Measurements from ENCODE around the gene GTF2I.
"Not testable (repeated sequence)": the region's sequence is repeated elsewhere in the genome, so short reads cannot be mapped to it uniquely, and the experiment has no call there.

The GTF2I gene

DNA sequence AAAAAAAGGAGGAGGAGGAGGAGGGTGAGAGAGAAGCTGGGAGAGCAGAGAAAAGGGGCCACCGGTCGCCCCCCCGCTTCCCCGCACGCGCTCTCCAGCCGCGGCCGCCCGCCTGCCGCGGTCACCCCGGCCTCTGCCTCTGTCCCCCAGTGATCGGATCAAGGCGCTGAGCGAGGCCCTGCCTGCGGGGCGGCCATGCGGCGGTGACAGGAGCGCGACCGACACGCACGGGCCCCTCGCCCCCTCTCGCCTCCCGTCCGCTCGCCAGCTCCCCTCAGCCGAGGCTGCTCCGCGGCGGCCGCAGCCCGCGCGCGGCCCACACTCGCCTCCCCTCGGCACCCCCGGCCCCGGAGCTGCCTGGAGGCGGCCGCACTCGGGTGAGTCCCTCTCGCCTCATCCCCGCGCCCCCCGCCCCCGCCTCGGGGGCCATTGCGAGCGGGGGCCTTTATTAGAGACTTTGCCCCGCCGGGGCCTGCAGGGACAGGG, at the start of gene GTF2I:
Gene GTF2I (plus strand): TSS at position 27 of the 486 bp plus-strand sequence. CDS start 31,411 bp downstream, outside the sequence.
- DNase-seq (ENCODE audit: low read depth in 4 of 4, low spot score in 1 of 4) = peak in 2 of 4 experiments; percentile 25 to 31

DNA sequence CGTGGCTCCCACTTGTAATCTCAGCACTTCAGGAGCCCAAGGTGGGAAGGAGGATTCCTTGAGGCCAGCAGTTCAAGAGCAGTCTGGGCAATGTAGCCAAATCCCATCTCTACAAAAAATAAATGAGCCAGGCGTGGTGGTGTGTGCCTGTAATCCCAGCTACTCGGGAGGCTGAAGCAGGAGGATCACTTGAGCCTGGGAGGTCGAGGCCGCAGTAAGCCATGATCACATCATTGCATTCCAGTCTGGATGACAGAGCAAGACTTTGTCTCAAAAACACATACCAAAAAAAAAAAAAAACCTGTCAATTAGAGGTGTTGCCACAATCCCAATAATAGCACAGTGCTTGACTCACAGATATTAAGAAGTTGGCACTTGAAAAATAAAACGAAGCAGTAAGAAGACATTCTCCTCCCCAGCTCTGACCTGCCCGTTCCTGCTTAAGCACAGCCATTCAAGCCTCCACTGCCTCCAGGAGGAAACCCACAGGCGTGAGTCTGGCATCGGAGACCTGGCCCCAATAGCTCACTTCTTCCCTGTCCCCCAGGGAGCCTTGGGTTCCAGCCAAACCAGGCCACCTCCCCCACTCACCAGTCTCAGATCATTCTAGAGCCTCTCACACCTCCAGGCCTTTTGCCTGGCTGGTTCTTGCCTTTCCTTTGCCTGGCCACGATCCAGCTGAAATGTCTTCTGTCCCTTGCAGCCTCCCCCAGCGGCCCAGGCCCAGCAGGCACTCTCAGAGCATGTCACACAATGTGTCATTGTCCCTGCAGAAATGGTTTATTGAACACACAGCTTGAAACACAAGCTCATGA, 45.3 kb upstream of the GTF2I start:
- DNase-seq (ENCODE audit: low read depth in 4 of 4, low spot score in 1 of 4) = no peak

DNA sequence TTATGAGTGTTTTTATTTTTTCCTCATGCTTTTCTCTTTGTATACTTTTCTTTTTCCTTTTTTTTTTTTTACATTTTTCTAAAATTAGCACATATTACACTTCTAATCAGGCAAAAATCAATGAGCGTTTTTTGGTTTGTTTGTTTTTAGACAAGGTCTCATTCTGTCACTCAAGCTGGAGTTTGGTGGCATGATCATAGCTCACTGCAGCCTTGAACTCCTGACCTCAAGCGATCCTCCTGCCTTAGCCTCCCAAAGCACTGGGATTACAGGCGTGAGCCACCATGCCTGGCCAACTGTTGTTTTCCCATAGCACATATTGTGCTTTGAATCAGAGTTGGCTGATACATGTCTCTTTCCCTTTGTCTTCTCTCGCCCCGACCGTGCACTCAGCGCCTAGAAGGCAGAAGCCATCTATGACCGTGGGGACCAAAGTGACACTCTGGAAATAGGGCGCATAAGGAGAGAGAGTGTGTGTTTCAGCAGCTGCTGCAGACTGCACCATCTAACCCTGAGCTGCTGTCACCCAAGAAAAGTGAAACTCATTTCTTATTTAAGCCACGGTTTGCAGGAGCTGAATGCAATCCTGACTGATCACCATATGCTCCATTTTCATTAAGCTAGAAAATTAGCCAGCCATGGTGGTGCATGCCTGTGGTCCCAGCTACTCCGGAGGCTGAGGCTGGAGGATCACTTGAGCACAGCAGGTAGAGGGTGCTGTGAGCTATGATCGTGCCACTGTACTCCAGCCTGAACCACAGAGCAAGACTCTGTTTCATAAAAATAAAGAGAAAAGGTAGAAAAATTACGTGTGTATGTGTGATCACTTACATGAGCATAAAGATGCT, 41.4 kb upstream of the GTF2I start:
- DNase-seq (ENCODE audit: low read depth in 4 of 4, low spot score in 1 of 4) = no peak

DNA sequence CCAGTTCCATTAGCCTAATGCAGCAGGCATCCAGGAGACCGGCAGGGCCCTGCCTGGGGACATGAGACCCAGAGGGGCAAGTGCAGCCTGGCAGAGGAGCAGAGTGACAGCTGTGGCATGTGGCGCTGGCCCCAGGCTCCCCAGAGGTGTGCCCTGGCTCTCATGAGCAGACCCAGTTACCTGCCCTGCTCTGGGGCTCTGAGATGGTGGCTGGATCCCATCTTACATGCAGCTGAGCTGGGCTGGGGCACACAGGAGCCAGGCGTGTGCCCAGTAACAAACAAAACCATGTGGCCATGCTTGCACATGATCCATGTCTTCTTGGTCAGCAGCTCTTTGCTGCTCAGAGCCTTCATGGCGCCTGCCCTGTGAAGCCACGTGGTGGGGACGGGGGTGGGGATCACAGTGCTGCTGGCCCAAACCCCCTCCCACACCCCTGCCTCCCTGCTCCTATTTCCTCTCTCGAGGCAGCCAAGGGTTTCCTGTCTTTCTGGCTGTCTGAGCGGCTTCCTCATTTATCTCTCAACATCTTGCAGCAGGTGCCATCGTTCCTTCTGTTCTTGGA, 40.3 kb upstream of the GTF2I start:
- no peak for DNase-seq (ENCODE audit: low read depth in 4 of 4, low spot score in 1 of 4)

DNA sequence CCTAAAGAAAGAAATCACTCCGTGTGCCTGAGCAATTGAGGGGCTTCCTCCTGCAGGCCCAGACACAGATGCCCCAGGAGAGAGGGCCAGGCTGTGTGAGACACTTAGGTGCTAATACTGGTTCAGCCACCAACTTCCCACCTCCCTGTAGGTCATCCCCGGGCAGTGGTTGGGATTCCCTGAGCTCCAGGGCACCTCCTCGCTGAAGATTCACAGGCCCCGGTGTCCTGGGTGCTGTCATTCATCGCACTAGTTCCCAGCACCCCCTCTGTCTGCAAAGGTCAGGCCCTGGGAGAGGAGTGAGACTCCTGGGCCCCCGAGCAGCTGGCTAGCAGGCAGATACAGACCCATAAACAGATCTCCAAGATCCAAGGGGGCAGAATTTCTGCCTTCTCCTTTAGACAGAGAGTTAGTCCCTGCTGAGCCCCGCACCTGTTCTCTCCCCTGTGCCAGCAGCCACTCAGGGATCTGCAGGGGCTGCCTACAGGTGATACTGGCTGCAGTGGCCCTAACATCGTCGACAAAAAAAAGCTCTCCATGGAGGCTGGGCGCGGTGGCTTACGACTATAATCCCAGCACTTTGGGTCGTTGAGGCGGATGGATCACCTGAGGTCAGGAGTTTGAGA, 38.2 kb upstream of the GTF2I start:
- DNase-seq (ENCODE audit: low read depth in 4 of 4, low spot score in 1 of 4) = no peak

DNA sequence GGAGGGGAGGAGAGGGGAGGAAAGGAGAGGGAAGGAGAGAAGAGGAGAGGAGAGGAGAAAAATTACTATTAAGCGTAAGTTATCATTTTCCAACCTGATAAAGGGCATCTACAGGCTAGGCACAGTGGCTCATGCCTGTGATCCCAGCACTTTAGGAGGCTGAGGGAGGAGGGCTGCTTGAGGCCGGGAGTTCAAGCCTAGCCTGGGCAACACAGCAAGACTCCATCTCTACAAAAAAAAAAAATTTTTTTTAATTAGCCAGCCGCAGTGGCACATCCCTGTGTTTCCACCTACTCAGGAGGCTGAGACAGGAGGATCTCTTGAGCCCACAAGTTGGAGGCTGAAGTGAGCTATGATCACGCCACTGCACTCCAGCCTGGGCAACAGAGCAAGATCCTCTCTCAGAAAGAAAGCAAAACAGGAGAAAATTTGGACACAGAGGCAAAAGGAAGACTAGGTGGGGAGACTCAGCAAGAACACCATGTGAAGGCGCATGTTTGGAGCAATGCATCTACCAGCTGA, 35.2 kb upstream of the GTF2I start:
- no peak for DNase-seq (ENCODE audit: low read depth in 4 of 4, low spot score in 1 of 4)

DNA sequence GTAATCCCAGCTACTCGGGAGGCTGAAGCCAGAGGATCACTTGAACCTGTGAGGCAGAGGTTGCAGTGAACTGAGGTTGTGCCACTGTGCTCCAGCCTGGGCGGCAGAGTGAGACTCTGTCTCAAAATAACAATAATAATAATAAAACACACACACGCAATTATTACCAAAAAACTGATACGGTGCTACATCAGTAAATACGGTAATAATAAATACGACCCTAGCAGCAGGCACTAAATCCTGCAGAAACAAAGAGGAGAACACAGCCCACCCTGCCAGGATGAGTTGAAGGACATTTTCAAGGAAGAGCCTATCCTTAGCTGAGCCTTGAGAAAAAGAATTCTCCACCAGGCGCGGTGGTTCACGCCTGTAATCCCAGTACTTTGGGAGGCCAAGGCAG, 34.4 kb upstream of the GTF2I start:
- no peak for DNase-seq (ENCODE audit: low read depth in 4 of 4, low spot score in 1 of 4)

DNA sequence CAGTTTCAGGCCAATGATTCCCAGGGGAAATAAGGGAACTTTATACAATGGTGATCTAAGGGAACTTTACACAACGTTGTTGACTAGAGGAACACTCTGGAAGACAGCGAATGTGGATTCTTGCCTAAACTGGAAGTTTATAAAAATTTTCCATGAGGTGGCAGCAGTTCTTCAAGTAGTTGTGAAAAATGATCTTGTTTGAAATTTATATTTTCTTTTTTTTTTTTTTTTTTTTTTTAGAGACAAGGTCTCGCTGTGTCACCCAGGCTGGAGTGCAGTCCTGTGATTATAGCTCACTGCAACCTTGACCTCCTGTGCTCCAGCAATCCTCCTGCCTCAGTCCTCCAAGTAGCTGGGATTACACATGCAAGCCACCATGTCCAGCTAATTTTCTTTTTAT, 32.1 kb upstream of the GTF2I start:
- no peak for DNase-seq (ENCODE audit: low read depth in 4 of 4, low spot score in 1 of 4)

DNA sequence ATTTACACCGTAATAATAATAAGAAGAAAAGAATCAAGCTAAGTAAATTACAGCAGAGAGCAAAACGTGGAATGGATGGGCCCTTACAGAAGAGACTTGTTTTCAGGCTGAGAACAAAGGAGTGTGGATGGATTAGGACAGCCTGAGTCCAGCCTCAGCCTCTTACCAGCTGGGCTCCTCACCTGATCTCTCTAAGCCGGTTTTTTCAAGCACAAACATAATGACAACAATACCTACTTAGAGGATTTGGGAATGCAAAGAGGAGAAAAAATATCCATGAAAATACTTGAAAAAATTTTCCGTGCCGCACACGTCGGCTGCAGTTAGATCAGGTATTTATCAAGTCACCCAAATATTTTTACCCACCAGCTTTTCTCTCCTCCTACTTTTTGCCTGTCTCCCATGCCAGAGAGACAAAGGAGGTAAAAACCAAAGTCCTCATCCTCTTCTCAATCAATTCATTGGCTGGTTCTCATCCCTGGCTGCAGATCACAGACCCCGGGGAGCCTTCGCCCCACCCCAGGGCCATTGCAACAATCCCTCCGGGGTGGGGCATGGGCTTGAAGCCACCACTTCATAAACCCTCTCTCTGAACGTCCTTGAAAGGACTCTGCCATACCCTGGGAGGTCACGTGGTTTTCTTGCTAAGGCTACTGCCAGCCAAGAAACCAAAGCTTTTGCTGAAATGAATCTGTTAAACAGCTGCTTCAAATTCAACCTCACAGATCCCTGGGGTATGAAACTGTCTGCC, 29.7 kb upstream of the GTF2I start:
- DNase-seq (ENCODE audit: low read depth in 4 of 4, low spot score in 1 of 4) = no peak

DNA sequence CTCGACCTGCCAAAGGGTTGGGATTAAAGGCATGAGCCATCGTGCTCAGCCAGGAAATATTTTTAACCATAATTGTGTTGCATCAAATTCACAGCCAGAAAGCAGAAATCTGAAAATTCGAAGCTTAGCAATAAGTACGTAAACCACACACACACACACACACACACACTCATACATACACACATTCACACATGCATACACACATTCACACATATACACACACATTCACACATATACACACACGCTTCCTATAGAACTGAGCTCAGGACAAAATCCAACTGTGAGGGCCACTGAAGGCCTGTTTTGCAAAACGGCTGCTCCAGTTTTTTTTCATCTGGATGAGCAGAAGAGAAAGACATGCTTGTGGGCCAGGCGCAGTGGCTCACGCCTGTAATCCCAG, 25.0 kb upstream of the GTF2I start:
- no peak for DNase-seq (ENCODE audit: low read depth in 4 of 4, low spot score in 1 of 4)

DNA sequence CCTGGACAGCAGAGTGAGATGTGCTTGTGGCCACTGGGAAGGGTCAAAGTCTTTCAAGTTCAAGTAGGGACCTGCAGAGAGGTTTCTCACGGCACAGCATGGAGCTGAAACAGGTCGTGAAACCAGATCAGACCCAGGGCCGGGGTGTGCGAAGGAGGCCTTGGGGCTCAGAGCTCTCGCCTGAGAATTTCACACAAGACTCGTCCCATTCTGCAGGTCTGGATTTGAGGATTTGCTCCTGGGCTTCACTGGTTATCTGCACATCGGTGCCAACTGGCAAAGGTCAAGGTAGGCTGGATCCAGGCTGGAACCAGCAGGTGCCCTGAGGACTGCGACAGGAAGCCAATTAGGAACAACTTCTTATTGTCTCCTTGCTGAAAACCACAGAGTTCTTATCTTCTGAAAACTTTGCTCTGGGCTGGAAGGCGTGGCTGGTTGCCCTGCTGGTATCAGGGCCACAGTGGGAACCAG, 24.0 kb upstream of the GTF2I start:
- no peak for DNase-seq (ENCODE audit: low read depth in 4 of 4, low spot score in 1 of 4)

DNA sequence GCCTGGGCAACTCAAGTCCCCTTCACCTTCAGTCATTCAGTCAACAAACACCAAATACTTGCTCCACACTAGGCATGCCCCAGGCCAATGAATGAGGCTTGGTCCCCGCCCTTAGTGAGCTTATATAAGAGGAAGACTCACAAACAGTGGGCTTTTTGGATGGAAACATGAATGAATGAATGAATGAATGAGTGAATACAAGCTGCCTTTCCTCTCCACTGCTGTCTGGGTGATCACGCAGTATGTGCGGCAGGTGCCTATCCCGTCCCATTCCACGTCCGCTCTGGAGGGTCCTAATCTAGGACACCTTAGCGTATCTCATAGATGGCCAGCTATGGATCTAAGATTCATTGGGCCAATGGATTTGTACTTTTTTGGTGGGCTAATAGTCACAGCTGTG, 19.8 kb upstream of the GTF2I start:
- DNase-seq (ENCODE audit: low read depth in 4 of 4, low spot score in 1 of 4) = no peak

DNA sequence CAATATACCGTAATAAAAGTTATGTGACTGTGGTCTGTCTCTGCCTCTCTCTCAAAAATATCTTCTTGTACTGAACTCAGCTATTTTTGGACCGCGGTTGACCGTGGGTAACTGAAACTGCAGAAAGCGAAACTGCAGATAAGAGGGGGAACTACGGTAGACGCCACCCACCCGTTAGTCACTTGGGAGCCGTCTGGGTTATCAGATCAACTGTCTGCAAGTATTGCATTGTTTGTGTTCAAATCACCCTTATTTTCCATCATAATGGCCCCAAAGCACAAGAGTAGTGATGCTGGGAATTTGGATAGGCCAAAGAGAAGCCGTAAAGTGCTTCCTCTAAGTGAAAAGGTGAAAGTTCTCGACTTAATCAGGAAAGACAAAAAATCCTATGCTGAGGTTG, 7.5 kb upstream of the GTF2I start:
- DNase-seq (ENCODE audit: low read depth in 4 of 4, low spot score in 1 of 4) = peak; percentile 44 to 80 (median 61)

DNA sequence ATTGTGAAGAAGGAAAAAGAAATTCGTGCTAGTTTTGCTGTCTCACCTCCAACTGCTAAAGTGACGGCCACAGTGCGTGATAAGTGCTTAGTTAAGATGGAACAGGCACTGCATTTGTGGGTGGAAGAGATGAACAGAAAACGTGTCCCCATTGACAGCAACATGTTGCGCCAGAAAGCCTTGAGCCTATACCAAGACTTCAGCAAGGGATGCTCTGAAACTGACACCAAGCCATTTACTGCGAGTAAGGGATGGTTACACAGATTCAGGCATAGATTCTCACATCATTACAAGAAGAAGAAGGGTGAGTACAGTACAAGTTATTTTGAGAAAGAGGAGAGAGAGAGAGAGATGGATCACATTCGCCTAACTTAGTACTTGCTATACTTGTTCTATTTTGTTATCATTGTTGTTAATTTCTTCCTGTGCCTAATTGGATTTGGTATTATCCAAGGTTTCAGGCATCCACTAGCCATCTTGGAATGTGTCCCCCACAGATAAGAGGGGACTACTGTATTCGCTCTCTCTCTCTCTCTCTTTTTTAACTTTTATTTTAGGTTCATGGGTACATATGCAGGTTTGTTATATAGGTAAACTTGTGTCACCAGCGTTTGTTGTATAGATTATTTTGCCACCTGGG, 6.9 kb upstream of the GTF2I start:
- not testable (repeated sequence) for DNase-seq (ENCODE audit: low read depth in 4 of 4, low spot score in 1 of 4)

DNA sequence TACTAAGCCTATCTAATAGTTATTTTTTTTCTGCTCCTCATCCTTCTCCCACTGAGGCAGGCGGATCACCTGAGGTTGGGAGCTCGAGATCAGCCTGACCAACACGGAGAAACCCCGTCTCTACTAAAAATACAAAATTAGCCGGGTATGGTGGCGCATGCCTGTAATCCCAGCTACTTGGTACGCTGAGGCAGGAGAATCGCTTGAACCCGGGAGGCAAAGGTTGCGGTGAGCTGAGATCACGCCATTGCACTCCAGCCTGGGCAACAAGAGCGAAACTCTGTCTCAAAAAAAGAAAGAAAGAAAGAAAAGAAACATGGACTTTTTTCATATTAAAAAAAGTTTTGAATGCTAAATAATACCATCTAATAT, 6.4 kb upstream of the GTF2I start:
- DNase-seq (ENCODE audit: low read depth in 4 of 4, low spot score in 1 of 4) = not testable (repeated sequence)

DNA sequence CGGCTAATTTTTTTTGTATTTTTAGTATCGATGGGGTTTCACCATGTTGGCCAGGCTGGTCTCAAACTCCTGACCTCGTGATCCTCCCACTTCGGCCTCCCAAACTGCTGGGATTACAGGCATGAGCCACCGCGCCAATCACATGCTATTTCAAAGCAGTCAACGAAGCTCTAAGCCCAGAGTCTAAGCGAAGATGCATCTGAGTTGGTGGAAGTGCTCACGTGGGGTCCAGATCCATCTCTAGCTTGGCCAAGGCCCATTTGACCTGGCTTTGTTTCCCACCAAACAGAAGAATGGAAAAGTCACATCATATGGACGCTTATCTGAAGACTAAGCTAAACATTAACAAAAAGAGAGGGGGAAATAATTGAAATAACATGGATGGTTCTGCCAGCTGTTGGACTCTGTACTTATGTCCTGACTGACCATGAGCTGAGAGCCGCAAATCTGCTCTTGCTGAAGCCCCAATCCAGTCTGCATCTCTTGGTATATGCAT, 3.8 kb upstream of the GTF2I start:
- DNase-seq (ENCODE audit: low read depth in 4 of 4, low spot score in 1 of 4) = no peak

DNA sequence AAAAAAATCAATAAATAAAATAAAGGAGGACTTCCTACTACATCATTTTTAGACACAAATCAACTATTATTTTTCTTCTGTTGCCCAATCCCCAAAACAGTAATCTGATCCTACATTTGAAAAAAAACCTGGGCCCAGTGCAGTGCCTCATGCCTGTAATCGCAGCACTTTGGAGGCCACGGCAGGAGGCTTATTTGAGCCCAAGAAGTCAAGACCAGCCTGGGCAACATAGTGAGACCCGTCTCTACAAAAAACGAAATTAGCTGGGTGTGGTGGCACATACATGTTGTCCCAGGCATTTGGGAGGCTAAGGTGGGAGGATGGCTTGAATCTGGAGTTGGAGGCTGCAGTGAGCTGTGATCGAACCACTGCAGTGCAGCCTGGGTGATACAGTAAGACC, 2.7 kb upstream of the GTF2I start:
- DNase-seq (ENCODE audit: low read depth in 4 of 4, low spot score in 1 of 4) = no peak

DNA sequence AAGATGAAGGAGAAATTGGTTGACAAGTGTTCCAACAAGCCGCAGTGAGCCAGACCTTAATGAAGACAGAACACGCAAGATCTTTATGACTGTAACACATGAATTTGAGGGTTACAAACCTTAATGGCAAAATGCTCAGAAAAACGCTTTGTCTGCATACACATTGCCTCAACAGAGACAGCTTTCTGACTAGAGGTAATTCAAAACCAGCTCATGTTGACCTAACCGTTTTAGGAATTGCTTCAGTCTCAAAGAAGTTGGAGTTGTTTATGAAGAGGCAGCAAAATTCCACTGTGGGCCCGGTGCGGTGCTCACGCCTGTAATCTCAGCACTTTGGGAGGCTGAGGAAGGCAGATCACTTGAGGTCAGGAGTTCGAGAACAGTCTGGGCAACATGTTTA, 2.2 kb upstream of the GTF2I start:
- DNase-seq (ENCODE audit: low read depth in 4 of 4, low spot score in 1 of 4) = no peak

DNA sequence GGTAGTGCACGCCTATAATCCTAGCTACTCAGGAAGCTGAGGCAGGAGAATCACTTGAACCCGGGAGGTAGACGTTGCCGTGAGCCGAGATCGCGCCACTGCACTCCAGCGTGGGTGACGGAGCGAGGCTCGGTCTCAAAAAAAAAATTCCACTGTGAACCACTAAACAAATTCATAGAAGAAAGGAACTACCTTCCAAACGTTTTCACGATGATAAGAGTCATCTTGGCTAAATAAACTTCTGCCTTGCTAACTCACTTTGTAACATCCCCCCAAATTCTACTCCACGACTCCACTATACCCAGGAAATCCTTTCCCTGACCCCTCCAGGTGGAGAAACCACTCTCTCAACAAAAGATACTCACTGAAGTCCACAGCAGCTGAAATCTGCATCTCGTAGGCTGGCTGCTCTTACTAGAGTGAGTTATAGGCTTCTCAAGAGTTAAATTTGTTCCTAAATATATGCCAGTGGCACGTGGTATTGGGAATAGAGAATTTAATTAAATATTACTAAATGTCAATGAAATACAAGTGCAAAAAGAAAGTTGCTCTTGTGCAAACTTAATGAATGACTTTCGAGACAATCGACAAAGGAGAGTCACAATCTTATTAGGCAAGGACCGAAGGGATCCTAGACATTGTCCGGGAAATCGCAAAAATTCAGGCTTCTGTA, 1.6 kb upstream of the GTF2I start:
- no peak for DNase-seq (ENCODE audit: low read depth in 4 of 4, low spot score in 1 of 4)

Data from stimulated activated CD4-positive, alpha-beta T cell treated with anti-CD3 and anti-CD28 coated beads, Interleukin-1b, Interleukin-23, amount 100 ng/mL, for 24 hours (primary cell).